H1 (cell line): ENCODE results near the gene LPP. TPM values are rescaled to one million over a fixed set of nuclear protein-coding genes. Genes with fewer than 3 reads are reported as not detected.

Experiments
- CTCF ChIA-PET: fragments of 300-600 bp; sonication (Branson Sonifier 250); formaldehyde crosslinking; loops from one replicate; lab custom pipeline; 2021; ENCODE audit not compliant: partially characterized antibody; lab: Charles Lee
- POLR2A ChIA-PET: fragments of 300-600 bp; sonication (Branson Sonifier 250); formaldehyde crosslinking; loops from one replicate; lab custom pipeline; 2021; ENCODE audit warnings: inconsistent platforms; ENCODE audit not compliant: partially characterized antibody; lab: Charles Lee
- DNase-seq, 2 experiments: peaks; one replicate each; pipeline versions ENCODE4 v3.0.0 to v3.0.0-alpha.2; 2010 to 2022; ENCODE audit warnings: low spot score in 2 of 2, low read depth in 1 of 2, mixed read lengths in 1 of 2
- FAIRE-seq: peaks from 2 replicates; lab custom pipeline; 2011; peaks lifted over from hg19 to GRCh38; lab: Jason Lieb, UNC
- H2AFZ ChIP-seq: 2 replicates; pipeline ENCODE4 v1.8.1; 2012; ENCODE audit warnings: low read length, inconsistent platforms
- H2AK5ac ChIP-seq: 2 replicates; pipeline ENCODE4 v1.6.1; 2013; ENCODE audit warnings: low read depth, low read length
- H2BK120ac ChIP-seq: replicated peaks from 2 replicates; pipeline ENCODE3; 2013; ENCODE audit warnings: low read depth, low read length, inconsistent platforms
- H2BK12ac ChIP-seq: 2 replicates; pipeline ENCODE4 v1.6.1; 2013; ENCODE audit warnings: low read depth, low read length
- H2BK15ac ChIP-seq: 2 replicates; pipeline ENCODE4 v1.6.1; 2013; ENCODE audit warnings: low read length
- H2BK20ac ChIP-seq: 2 replicates; pipeline ENCODE4 v1.6.1; 2013; ENCODE audit warnings: low read length
- H2BK5ac ChIP-seq: 2 replicates; pipeline ENCODE4 v1.6.1; 2013; ENCODE audit warnings: low read depth, low read length
- H3K14ac ChIP-seq: 2 replicates; pipeline ENCODE4 v1.6.1; 2013; ENCODE audit warnings: inconsistent platforms; ENCODE audit not compliant: insufficient read length
- H3K18ac ChIP-seq: 2 replicates; pipeline ENCODE4 v1.6.1; 2013; ENCODE audit warnings: low read length; ENCODE audit errors: extremely low read depth
- H3K23ac ChIP-seq: 2 replicates; pipeline ENCODE4 v1.6.1; 2013; ENCODE audit warnings: inconsistent platforms; ENCODE audit not compliant: insufficient read length
- H3K23me2 ChIP-seq: 2 replicates; pipeline ENCODE4 v1.6.1; 2013; ENCODE audit warnings: low read depth, low read length
- H3K27ac ChIP-seq: 2 replicates; pipeline ENCODE4 v1.6.1; 2011; ENCODE audit warnings: low read depth, low read length, inconsistent platforms
- H3K27me3 ChIP-seq, 4 experiments: replicated peaks in 1 of 4; 1 replicate in 1 of 4; 2 replicates in 3 of 4; pipeline versions ENCODE4 v1.6.1 to v1.8.1; 2011 to 2013; ENCODE audit warnings: low read length in 3 of 4, mild to moderate bottlenecking in 3 of 4, inconsistent platforms in 2 of 4, mixed read lengths in 2 of 4, moderate library complexity in 1 of 4; ENCODE audit not compliant: control insufficient read depth in 3 of 4, insufficient read depth in 3 of 4; ENCODE audit errors: extremely low read depth in 1 of 4
- H3K36me3 ChIP-seq, 4 experiments: 2 replicates each; pipeline versions ENCODE4 v1.6.1 to v1.8.1; 2011 to 2013; ENCODE audit warnings: mild to moderate bottlenecking in 4 of 4, low read length in 3 of 4, moderate library complexity in 2 of 4, control low read depth in 1 of 4, inconsistent platforms in 1 of 4; ENCODE audit not compliant: insufficient read depth in 4 of 4, control insufficient read depth in 2 of 4
- H3K4ac ChIP-seq: replicated peaks from 2 replicates; pipeline ENCODE3; 2013; ENCODE audit warnings: low read length, low read depth, mixed read lengths, inconsistent platforms; ENCODE audit not compliant: insufficient read length
- H3K4me1 ChIP-seq, 4 experiments: replicated peaks in 1 of 4; 1 replicate in 1 of 4; 2 replicates in 3 of 4; pipeline versions ENCODE4 v1.6.1 to v1.8.1; 2011 to 2013; ENCODE audit warnings: low read length in 3 of 4, inconsistent platforms in 2 of 4, mixed read lengths in 1 of 4; ENCODE audit not compliant: insufficient read depth in 4 of 4, control insufficient read depth in 3 of 4
- H3K4me2 ChIP-seq, 2 experiments: 2 replicates each; pipeline versions ENCODE4 v1.6.1 to v1.8.1; 2011 to 2013; ENCODE audit warnings: low read depth in 2 of 2, low read length in 2 of 2, control low read depth in 1 of 2, inconsistent platforms in 1 of 2, mild to moderate bottlenecking in 1 of 2; ENCODE audit not compliant: insufficient read depth in 1 of 2
- H3K4me3 ChIP-seq, 4 experiments: fragments of 200-600, 300-600 bp in 1 of 4; sonication (generic), shearing (Covaris generic), sonication (Bioruptor Twin) in 1 of 4; 2 replicates each; pipeline versions ENCODE4 v1.5.1 to v1.8.1; 2011 to 2016; ENCODE audit warnings: low read length in 4 of 4, low read depth in 3 of 4, control low read depth in 2 of 4, inconsistent platforms in 2 of 4, mild to moderate bottlenecking in 2 of 4, mixed read lengths in 1 of 4, moderate library complexity in 1 of 4; ENCODE audit not compliant: insufficient read depth in 2 of 4; ENCODE audit errors: extremely low read depth in 1 of 4
- H3K56ac ChIP-seq: replicated peaks from 2 replicates; pipeline ENCODE3; 2013; ENCODE audit warnings: low read depth, mild to moderate bottlenecking, mixed read lengths, low read length, inconsistent platforms; ENCODE audit not compliant: insufficient read length
- H3K79me1 ChIP-seq: 2 replicates; pipeline ENCODE4 v1.6.1; 2013; ENCODE audit warnings: low read depth, low read length, control low read depth
- H3K79me2 ChIP-seq, 2 experiments: 2 replicates each; pipeline versions ENCODE4 v1.6.1 to v1.8.1; 2012 to 2013; ENCODE audit warnings: low read length in 2 of 2, mild to moderate bottlenecking in 2 of 2, inconsistent platforms in 1 of 2; ENCODE audit not compliant: insufficient read depth in 2 of 2, control insufficient read depth in 1 of 2
- H3K9ac ChIP-seq, 4 experiments: replicated peaks in 1 of 4; 1 replicate in 1 of 4; 2 replicates in 3 of 4; pipeline versions ENCODE4 v1.6.1 to v1.8.1; 2011 to 2013; ENCODE audit warnings: low read depth in 3 of 4, low read length in 3 of 4, control low read depth in 2 of 4, mild to moderate bottlenecking in 2 of 4, moderate library complexity in 2 of 4, inconsistent platforms in 1 of 4; ENCODE audit errors: extremely low read depth in 1 of 4
- H3K9me3 ChIP-seq, 2 experiments: 2 replicates each; pipeline versions ENCODE4 v1.6.1 to v1.8.1; 2012 to 2013; ENCODE audit warnings: mild to moderate bottlenecking in 2 of 2, moderate library complexity in 2 of 2, control low read depth in 1 of 2, inconsistent platforms in 1 of 2, low read depth in 1 of 2, low read length in 1 of 2, mixed read lengths in 1 of 2; ENCODE audit not compliant: insufficient read depth in 2 of 2
- H4K20me1 ChIP-seq, 2 experiments: replicated peaks in 1 of 2; 2 replicates each; pipeline versions ENCODE3 to v1.8.1; 2011 to 2013; ENCODE audit warnings: inconsistent platforms in 2 of 2, low read length in 2 of 2, mild to moderate bottlenecking in 1 of 2; ENCODE audit not compliant: insufficient read depth in 2 of 2, control insufficient read depth in 1 of 2
- H4K5ac ChIP-seq: 2 replicates; pipeline ENCODE4 v1.6.1; 2013; ENCODE audit warnings: low read length, low read depth, mixed read lengths, inconsistent platforms; ENCODE audit not compliant: insufficient read length
- H4K8ac ChIP-seq: 2 replicates; pipeline ENCODE4 v1.8.0; 2013; ENCODE audit warnings: mild to moderate bottlenecking, moderate library complexity, low read length, inconsistent platforms; ENCODE audit not compliant: insufficient read depth; ENCODE audit errors: extremely low read depth
- H4K91ac ChIP-seq: replicated peaks from 2 replicates; pipeline ENCODE3; 2013; ENCODE audit warnings: low read length, mixed read lengths, inconsistent platforms; ENCODE audit not compliant: insufficient read length
- ATF3 ChIP-seq: IDR thresholded peaks from 2 replicates; pipeline ENCODE4 v1.6.1; 2011; ENCODE audit warnings: low read depth, mild to moderate bottlenecking, low read length; ENCODE audit not compliant: insufficient read depth
- BACH1 ChIP-seq: IDR thresholded peaks from 2 replicates; pipeline ENCODE4 v1.6.1; 2012; ENCODE audit warnings: low read length, improper control_type of control experiment
- CBX5 ChIP-seq: fragments of 300-800, 300-1000 bp; sonication (generic); IDR thresholded peaks from 2 replicates; pipeline ENCODE4 v1.7.1; 2016; ENCODE audit warnings: antibody characterized with exemption, low read length, low read depth
- CBX8 ChIP-seq: fragments of 300-800, 300-1000 bp; sonication (generic); IDR thresholded peaks from 2 replicates; pipeline ENCODE4 v1.7.1; 2016; ENCODE audit warnings: low read depth, low read length, borderline replicate concordance
- E2F6 ChIP-seq: IDR thresholded peaks from 2 replicates; pipeline ENCODE4 v1.6.1; 2012; ENCODE audit warnings: inconsistent platforms
- EZH2 ChIP-seq: fragments of 200-600 bp; sonication (generic); IDR thresholded peaks from 2 replicates; pipeline ENCODE4 v1.7.1; 2012; ENCODE audit warnings: low read depth, mild to moderate bottlenecking, moderate library complexity, low read length, inconsistent platforms; ENCODE audit not compliant: severe bottlenecking
- JUND ChIP-seq: IDR thresholded peaks from 2 replicates; pipeline ENCODE4 v1.6.1; 2011; ENCODE audit warnings: mild to moderate bottlenecking, improper control_type of control experiment, low read length
- POU5F1 ChIP-seq: IDR thresholded peaks from 2 replicates; pipeline ENCODE4 v1.6.1; 2011; ENCODE audit warnings: low read depth, mild to moderate bottlenecking, low read length, moderate library complexity
- RXRA ChIP-seq: IDR thresholded peaks from 2 replicates; pipeline ENCODE4 v1.6.1; 2011; ENCODE audit warnings: low read depth, mild to moderate bottlenecking, low read length, moderate library complexity; ENCODE audit not compliant: insufficient read depth
- SAP30 ChIP-seq: fragments of 300-600 bp; sonication (generic); IDR thresholded peaks from 2 replicates; pipeline ENCODE4 v1.7.1; 2012; ENCODE audit warnings: low read length, moderate library complexity, mild to moderate bottlenecking, inconsistent platforms; ENCODE audit not compliant: insufficient read depth, insufficient replicate concordance
- SRF ChIP-seq: IDR thresholded peaks from 2 replicates; pipeline ENCODE4 v1.6.1; 2011; ENCODE audit warnings: mild to moderate bottlenecking, low read depth, low read length, moderate library complexity
- TBP ChIP-seq: IDR thresholded peaks from 2 replicates; pipeline ENCODE4 v1.6.1; 2011; ENCODE audit warnings: low read depth, low read length, improper control_type of control experiment
- TEAD4 ChIP-seq: IDR thresholded peaks from 2 replicates; pipeline ENCODE4 v1.6.1; 2012; ENCODE audit warnings: low read depth, low read length, inconsistent platforms, mixed read lengths
- WGBS, 2 experiments: shearing (Covaris generic) in 1 of 2; methylation state at CpG; one replicate each; pipeline versions ENCODE4 v1.1.6 to v1.1.7; 2013 to 2015; ENCODE audit warnings: low lambda C conversion rate in 2 of 2, mixed read lengths in 2 of 2, inconsistent platforms in 1 of 2, low coverage in 1 of 2, missing lambda C conversion rate in 1 of 2; ENCODE audit not compliant: insufficient replicate concordance in 2 of 2, insufficient coverage in 1 of 2, insufficient read length in 1 of 2; ENCODE audit errors: extremely low coverage in 1 of 2, missing lambda C conversion rate in 1 of 2; 5-methylcytosine and 5-hydroxymethylcytosine counted together
- polyA plus RNA-seq, 7 experiments: library from polyadenylated mRNA; depleted of rRNA in 3 of 7; stranded (reverse) in 5 of 7; unstranded in 2 of 7; fragments of >200 nt in 5 of 7; fragments of 200-250 nt in 2 of 7; gene quantifications; 1 replicate in 5 of 7; 2 replicates in 1 of 7; 4 replicates in 1 of 7; pipeline versions ENCODE4 v1.2.1 to v1.2.3, GENCODE V29; 2011 to 2013; ENCODE audit warnings: missing spikeins in 2 of 7, mixed read lengths in 2 of 7
- total RNA-seq: library from RNA; stranded (reverse); fragmentation: NEBNext Ultra II Directional; extraction: Animal tissue kit (Norgen Biotek cat#: 25700); gene quantifications from 2 replicates; pipeline ENCODE4 v1.2.1, GENCODE V29; 2021

The LPP gene
- total and polyA plus RNA-seq, 2 of the 8 experiments (the other 6 are each of a cell fraction or from before 2014, with no cell fraction given), result 10.0 to 53.3 TPM

- Histone ChIP-seq H3K4me3 (no peak overlapping the region), H3K9me3 (no peaks in the 10 kb centered on the region), H2BK20ac (no peak overlapping the region), H3K23ac (no peak overlapping the region), H3K79me1 (no peaks in the 10 kb centered on the region), H3K4ac (no peak overlapping the region), H3K23me2 (no peaks in the 10 kb centered on the region), H3K27ac (no peak overlapping the region), H3K18ac (no peak overlapping the region), H3K4me1 (peaks cover 0 to 5% (median 0%) of the 10 kb centered on the region in 4 experiments; a peak in 1 of 7 replicates), H2AFZ (no peak overlapping the region), H4K91ac (no peak overlapping the region), H4K20me1 (no peaks in the 10 kb centered on the region), H3K14ac (no peak overlapping the region), H3K27me3 (no peaks in the 10 kb centered on the region), H2BK12ac (no peak overlapping the region), H4K5ac (no peak overlapping the region), H3K79me2 (no peaks in the 10 kb centered on the region), H3K56ac (no peak overlapping the region), H3K4me2 (no peak overlapping the region), H4K8ac (no peak overlapping the region), H3K9ac (no peak overlapping the region), H2BK5ac (no peak overlapping the region), H2BK120ac (no peak overlapping the region), H2AK5ac (no peak overlapping the region), H2BK15ac (no peak overlapping the region), H3K36me3 (no peaks in the 10 kb centered on the region)
- POLR2A ChIA-PET, result no interaction called here
- 93% methylated on average over 5 of the region's 5 CpGs; no CpG with 5 or more reads in 1 of the 2 experiments for WGBS, 2 experiments
- CTCF ChIA-PET, result interaction anchor here (1.3 kb wide), 1 partner anchor 18 kb away, joined by 3 read pairs; no protein-coding TSS in a partner anchor
- TF ChIP-seq ATF3 (no peak), CBX5 (no peak), TBP (no peak), CBX8 (no peak), TEAD4 (no peak), RXRA (no peak), JUND (no peak), BACH1 (no peak), E2F6 (no peak), SRF (no peak), SAP30 (no peak), EZH2 (no peak), POU5F1 (no peak)
- DNase-seq (no peak), FAIRE-seq (no peak)
Measured at GRCh38 chr3:188343894-188344293, 189.9 kb downstream of the LPP start.
